Stimulated activated CD4-positive, alpha-beta T cell treated with anti-CD3 and anti-CD28 coated beads, Interleukin-4, amount 100 ng/mL, for 1 hour (primary cell): Measurements from ENCODE around the gene VSNL1.

Experiments
- DNase-seq: peaks from one replicate; pipeline ENCODE4 v3.0.0-alpha.2; 2020

Gene VSNL1

DNA sequence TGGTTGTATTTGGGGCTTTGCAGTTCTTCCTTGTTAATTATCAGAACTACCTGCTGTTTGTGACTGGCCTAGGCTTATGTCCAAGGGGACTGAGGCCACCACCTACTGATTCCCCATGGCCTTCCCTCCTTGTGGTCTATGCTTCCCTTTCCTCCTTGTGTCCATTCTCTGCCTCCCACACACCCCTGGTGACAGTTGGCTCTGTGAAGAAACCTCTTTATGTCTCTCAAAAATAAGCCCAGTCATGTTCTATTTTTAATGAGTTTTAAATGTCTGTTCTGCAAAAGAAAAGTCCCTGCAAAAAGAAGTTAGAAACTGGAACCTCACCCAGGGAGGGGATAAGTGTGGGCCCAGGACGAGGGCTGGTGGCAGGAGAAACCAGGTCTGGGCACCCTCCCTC, 108.1 kb downstream of the VSNL1 start:
- no peak for DNase-seq

DNA sequence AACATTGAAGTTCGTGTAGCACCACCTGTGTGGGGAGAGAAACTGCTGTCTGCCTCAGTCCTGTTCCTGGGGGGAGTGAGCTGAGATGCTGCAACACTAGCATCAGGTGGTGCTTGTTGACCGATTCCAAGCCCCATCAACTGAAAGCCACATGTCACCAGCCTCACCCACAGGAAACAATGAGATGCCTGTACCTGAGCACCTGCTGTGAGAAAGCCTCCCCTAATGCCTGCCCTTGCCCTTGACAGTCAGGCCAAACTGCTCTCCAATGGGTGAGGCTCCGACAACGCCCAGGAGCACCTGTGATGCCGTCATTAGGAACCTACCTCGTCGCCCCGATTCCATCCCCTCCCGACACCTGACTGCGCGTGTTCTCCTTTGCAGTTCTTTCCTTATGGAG, 108.5 kb downstream of the VSNL1 start:
- no peak for DNase-seq

DNA sequence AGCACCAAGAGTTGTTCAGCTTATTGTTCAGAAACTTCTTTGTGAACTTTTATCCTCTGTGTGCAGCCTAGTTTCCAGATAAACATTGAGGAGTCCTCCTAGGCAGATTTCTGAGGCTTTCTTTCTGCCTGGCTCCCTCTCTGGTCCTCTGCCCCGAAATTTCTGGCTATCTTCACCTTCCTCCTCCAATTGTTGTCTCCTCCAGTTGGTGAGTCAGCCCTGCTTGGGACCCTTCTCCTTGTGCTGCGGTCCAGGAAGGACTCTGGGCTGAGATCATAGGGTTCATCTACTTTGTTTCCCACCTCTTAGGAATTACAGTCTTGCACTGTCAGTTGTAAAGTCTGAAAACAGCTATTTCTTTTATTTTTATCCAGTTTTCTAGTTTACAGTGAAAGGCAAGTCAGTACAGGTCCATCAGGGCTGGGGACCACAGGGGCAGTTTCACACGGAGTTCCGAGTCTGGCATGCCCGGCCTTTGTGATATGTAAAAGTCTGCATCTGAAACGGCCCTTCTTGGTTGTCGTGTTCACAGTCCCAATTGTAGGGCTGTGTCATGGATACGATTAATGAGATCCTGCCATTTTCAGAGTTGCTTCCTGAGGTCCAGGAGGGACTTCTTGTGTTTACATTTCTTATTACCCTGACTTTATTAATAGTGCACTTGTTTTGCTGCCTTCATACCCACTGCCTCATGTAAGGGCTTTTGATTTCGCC, 112.3 kb downstream of the VSNL1 start:
- no peak for DNase-seq

DNA sequence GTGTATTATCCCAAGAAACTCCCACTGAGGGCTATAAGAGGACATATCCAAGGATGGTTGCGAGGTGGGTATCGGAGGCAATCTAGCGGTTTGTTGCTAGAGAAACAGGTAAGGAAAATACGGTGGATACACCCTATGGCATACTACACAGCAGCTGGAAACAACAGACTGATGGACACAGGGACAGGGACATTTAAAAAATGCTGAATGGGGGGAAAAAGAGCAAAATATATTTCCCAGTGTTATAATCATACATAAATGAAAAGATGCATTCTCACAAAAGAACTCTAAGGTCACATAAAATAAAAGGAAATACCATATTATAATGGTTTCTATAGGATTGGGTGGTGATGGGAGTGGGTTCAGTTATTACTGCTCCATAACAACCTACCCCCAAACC, 117.3 kb downstream of the VSNL1 start:
- DNase-seq, result no peak

DNA sequence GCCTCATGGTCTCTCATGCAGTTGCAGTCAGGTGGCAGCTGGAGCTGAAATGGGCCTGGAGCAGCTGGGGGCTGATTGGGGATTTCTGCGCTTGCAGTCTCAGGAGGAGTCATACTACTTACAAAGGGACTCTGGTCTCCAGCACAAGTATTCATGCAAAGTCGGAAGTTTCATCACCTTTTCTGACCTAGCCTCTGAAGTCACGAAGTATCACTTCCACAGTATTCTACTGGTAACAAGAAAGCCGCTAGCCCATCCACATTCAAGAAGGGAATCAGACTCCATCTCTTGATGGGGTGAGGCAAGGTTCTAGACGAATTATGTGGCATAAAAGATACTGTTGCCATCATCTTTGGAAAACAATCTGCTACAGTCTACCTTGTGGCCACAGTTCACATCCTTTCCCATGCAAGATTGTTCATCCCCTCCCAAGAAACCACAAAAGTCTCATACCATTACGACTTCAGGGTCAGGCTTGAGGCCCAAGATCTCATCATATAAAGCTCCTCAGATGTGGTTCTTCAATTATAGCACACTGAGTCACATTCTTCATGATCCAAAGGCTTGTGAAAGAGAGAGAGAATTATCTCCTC, 117.9 kb downstream of the VSNL1 start:
- no peak for DNase-seq

DNA sequence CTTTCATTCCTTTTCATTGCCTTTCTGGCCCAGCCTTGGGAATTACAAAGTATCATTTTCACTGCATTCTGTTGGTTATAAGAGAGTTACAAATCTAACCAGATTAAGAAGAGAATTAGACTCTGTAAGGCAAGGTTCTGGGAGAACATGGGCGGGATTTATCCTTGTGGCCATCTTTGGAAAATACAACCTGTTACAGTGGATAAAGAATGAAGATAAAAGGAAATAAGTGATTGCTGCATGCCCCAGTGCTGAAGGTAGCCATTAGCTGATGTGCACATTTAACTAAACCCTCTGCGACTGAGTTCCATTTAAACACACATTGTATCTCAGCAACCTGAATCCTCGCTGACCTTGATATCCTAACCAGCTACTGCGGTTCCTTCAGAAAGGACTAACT, 119.7 kb downstream of the VSNL1 start:
- no peak for DNase-seq

DNA sequence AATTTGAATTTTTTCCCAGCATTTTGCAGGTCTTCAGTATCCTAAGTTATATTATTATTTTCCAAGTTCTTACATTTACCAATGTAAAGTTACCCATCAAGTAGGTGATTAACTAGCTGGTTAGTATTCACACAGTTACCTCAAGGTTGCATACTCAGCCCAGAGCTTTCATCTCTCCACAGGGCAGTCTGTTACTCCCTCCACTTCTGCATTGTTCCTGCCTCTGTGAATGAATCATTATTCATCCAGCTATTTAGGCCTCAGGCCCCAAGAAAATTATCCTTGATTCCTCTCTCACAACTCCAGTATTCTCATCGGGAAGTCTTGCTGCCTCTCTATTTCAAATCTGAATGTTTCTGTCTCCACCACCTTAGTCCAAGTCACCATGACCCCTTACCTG, 121.0 kb downstream of the VSNL1 start:
- DNase-seq, result no peak

DNA sequence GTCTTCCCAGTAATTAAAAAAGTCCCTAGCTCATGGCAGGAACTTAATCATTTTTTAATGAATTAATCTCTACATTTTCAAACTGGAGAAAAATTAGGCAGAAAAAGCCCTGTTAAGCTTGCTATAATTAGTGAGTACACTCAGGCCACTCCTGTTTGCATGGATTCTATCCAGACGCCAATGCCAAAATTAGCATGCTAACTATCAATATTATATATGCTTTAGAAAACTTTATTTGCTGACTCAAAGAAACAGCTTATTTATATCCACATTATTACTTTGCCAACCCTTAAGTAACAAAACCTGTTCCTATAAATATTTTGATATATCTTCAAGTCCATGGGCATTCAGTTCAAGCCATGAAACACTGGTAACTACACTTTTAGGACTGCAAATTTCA, 122.2 kb downstream of the VSNL1 start:
- no peak for DNase-seq

DNA sequence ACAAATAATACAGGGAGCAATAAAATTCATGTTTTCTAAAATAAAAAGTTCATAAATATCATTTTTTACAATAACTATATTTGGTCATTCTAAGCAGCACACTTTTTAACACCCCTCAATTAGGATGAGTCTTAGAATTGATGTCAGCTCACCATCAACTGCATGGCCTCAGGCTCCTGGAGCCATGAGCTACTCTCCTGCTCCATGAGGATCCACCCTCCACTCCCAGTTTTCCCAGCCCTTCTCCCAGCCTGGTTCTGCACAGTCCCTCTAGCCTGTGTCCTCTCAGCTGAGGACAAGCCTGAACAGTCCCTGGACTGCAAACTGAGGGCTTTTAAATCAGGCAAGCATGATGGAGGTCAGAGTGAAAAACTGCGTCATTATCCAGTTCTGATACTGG, 124.0 kb downstream of the VSNL1 start:
- DNase-seq, result no peak

DNA sequence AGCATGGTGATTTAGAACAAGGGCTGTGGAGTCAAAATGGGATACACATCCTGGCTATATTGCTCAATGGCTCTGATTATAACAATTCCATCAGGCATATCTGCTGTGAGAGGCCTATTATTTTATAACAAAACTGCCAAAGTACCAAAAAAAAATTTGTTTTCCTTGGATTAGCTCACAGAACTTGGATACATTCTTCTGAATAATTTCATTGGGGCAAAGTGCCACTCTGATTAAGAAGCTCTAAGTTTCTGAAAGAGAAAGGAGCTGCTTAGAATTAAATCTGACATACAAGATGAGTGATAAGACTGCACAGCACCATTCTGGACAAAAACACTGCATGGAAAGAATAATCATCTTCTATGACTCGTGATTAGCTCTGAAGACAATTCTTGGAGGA, 127.4 kb downstream of the VSNL1 start:
- no peak for DNase-seq

DNA sequence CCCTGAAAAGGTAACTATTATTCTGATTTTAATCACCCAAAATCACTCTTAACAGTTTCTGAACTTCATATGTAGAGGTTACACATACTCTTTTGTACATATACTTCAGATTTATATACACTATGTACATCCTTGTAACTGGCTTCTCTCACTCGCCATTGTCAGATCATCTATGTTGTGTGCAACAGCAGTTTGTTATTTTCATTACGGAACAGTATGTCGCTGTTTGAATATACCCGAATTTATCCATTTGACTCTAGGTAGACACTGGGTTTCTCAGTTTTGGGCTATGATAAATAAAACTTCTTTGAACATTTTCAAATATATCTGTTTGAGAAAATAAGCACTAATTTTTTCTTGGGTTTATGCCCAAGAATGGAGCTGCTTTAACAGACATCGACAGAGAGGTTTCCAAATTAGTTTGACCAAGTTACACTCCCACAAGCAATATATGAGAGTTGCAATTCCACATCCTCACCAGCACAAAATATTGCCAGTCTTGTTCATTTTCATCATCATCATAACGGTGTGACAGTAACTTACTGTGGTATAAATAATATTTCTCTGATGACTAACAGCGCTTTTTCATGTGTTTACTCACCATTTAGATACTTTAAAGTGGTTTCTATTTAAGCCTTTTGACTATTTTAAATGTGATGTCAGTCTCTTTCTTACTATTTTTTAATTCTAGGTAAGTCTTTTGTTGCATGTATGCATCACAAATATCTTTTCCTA, 132.3 kb downstream of the VSNL1 start:
- no peak for DNase-seq

DNA sequence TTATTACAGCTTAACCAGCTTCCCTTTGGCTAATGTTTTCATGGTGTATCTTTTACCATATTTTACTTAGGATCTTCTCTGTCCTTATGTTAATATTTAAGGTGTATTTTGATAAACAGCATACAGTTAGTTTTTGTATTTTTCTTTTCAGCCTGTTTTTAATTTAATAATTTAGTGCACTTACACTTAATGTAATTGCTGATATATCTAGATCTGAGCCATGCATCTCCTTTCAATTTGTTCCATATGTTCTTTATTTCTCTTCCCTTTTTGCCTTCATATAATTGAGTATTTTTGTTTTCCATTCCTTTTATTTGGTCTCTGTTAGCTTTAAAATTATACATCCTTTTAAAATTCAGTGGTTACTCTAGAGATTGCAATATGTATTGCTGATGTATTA, 134.3 kb downstream of the VSNL1 start:
- DNase-seq, result no peak

DNA sequence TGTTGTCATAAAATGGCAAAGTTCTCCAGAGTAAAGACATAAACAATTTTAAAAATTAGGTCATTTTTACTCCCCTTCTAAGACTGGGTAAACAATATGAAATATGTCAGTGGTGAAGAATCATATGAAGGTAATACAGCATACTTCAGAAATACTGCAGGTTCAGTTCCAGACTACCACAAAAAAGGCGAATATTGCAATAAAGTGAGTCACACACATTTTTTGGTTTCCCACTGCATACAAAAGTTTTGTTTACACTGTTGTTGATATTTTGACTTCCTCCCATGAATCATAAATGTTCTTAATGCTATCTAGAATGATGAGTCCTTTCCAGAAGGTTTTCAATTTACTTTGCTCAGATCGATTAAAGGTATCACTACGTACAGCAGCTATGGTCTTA, 139.6 kb downstream of the VSNL1 start:
- DNase-seq, result no peak

DNA sequence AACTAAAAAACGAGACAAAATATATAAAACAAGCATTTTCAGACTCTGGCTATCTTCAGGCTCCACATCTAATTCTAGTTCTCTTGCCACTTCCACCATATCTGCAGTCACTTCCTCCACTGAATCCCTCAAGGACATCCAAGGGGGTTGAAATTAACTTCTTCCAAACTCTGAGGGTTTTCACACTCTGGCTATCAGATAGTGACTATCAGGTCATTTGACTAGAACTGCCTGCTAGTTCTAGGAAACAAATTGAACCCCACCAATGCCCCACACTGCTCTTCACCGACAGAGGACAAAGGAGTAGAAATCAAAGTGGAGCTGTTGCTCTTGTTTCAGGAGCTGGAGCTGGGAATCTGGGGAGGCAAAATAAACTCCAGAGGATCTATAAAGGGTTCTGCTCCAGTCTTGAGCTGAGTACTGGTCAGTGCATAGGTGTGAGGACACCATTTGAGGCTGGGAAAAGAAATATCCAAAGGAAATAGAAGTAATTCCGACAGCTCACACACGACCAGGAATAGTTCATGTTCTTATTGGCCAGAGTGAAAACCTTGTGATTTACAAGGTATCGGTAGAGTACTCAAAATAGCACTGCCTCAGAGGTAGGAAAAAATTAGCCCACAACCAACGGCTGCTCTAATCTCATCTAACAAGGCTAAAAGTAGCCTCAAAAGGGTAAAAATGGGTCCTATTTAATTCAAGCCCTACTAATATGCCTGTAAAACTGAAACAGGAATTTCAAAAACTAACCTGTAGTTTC, 141.8 kb downstream of the VSNL1 start:
- no peak for DNase-seq

DNA sequence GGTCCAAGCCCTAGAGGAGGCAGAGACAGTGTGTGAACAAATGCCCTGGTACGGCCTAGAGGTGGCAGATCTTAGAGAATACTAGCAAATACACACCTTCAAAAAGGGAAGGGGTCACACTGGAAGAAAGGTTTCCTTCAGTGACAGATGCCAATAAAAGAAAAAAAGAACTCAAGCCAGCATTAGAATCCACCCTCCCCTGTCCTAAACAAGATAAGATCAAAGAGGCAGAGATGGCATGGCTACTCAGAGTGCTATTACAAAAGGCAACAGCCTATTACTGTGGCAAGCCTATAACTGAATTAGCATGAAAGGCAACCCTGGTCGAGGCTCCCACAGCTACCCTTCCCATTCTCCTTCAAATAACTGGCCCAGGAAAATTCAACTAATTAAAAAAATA, 143.5 kb downstream of the VSNL1 start:
- no peak for DNase-seq

DNA sequence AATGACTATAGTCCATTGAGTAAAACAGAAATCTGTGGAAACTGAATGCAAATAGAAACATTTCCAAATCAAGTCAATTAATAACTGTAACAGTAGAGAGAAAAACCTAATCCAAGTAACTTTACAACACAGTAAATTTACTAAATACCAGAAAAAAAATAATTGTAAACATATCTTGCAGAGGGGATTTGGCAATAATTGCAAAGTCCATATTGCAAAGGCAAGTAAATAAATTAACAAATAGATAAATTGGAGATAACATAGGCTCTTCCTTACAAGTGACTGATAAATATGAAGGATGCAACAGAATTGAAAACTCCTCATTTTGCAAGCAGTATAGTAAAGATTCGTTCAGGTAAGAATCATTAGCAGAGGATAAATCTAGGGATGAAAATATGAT, 148.1 kb downstream of the VSNL1 start:
- DNase-seq, result no peak

DNA sequence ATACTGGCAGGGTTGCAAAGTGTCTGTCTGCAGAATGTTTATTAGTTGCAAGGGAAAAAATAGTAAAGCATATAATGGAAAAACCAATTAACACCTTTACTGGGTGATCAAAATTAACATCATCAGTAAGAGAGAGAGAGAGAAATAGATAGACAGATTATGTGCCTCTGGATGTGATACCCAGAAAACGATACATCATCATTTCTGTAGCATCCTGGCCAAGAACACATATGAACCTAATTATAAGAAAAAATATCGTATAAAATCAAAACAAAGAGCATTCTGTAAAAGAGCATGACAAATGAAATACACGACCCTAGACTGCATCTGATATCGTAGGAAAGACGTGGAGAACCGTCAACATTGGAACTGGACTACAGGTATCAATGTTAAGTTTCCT, 148.5 kb downstream of the VSNL1 start:
- DNase-seq, result no peak

DNA sequence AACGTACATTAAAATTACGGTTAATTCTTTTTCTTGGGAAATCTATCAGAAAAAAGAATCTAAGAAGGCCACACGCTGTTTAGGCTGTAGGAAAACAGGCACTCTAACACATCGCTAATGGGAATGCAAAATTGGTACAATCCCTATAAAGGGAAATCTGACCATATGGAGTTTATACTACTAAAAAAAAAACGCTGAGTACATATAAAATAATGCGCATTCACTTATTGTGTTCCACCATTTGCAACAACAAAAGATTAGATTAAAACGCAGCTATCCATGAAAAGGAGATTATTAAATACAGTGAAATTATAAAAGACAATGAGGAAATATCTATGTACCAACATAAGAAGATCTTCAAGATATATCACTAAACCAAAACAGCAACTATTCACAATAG, 150.3 kb downstream of the VSNL1 start:
- no peak for DNase-seq
